Measurements from ENCODE around the gene ZNF735.
"Not testable (repeated sequence)": the region's sequence is repeated elsewhere in the genome, so short reads cannot be mapped to it uniquely, and the experiment has no call there.

The ZNF735 gene

GRCh38 chr7:64187408-64187807 is 19.6 kb upstream of the ZNF735 start:
- Histone ChIP-seq H3K4me1 (ENCODE audit: control insufficient read depth in 2 of 2, insufficient read depth in 2 of 2, low read length in 2 of 2) (no peaks in the 10 kb centered on the region), H3K27me3 (ENCODE audit: control insufficient read depth in 2 of 2, insufficient read depth in 2 of 2, low read length in 2 of 2) (no peaks in the 10 kb centered on the region), H3K36me3 (ENCODE audit: control insufficient read depth in 2 of 2, insufficient read depth in 2 of 2, low read length in 2 of 2) (no peaks in the 10 kb centered on the region), H3K9ac (ENCODE audit: low read depth in 1 of 2, low read length in 2 of 2) (no peak overlapping the region), H3K27ac (ENCODE audit: low read depth in 2 of 2, low read length in 2 of 2) (no peak overlapping the region), H3K4me3 (ENCODE audit: low read length in 2 of 2) (no peak overlapping the region), H3K9me3 (ENCODE audit: control insufficient read depth in 2 of 2, low read length in 2 of 2) (peaks cover 0 to 2% of the 10 kb centered on the region in 2 donors)

- H3K36me3 ChIP-seq (ENCODE audit: control insufficient read depth in 2 of 2, insufficient read depth in 2 of 2, low read length in 2 of 2): no peaks in the 10 kb centered on the region
- peaks cover 0 to 2% of the 10 kb centered on the region in 2 donors for H3K9me3 ChIP-seq (ENCODE audit: control insufficient read depth in 2 of 2, low read length in 2 of 2)
- H3K4me1 ChIP-seq (ENCODE audit: control insufficient read depth in 2 of 2, insufficient read depth in 2 of 2, low read length in 2 of 2): no peaks in the 10 kb centered on the region
- no peaks in the 10 kb centered on the region for H3K27me3 ChIP-seq (ENCODE audit: control insufficient read depth in 2 of 2, insufficient read depth in 2 of 2, low read length in 2 of 2)
- H3K4me3 ChIP-seq (ENCODE audit: low read length in 2 of 2): no peak overlapping the region
- H3K9ac ChIP-seq (ENCODE audit: low read depth in 1 of 2, low read length in 2 of 2): no peak overlapping the region
- no peak overlapping the region for H3K27ac ChIP-seq (ENCODE audit: low read depth in 2 of 2, low read length in 2 of 2)
Measured at GRCh38 chr7:64192148-64192704, 14.8 kb upstream of the ZNF735 start.

GRCh38 chr7:64192775-64193174 is 14.2 kb upstream of the ZNF735 start:
- no peak overlapping the region for H3K9ac ChIP-seq (ENCODE audit: low read depth in 1 of 2, low read length in 2 of 2)
- no peak overlapping the region for H3K4me3 ChIP-seq (ENCODE audit: low read length in 2 of 2)
- no peaks in the 10 kb centered on the region for H3K4me1 ChIP-seq (ENCODE audit: control insufficient read depth in 2 of 2, insufficient read depth in 2 of 2, low read length in 2 of 2)
- no peaks in the 10 kb centered on the region for H3K27me3 ChIP-seq (ENCODE audit: control insufficient read depth in 2 of 2, insufficient read depth in 2 of 2, low read length in 2 of 2)
- no peak overlapping the region for H3K27ac ChIP-seq (ENCODE audit: low read depth in 2 of 2, low read length in 2 of 2)
- peaks cover 0 to 2% of the 10 kb centered on the region in 2 donors for H3K9me3 ChIP-seq (ENCODE audit: control insufficient read depth in 2 of 2, low read length in 2 of 2)
- H3K36me3 ChIP-seq (ENCODE audit: control insufficient read depth in 2 of 2, insufficient read depth in 2 of 2, low read length in 2 of 2): no peaks in the 10 kb centered on the region

- not testable (repeated sequence) for H3K9ac ChIP-seq (ENCODE audit: low read depth in 1 of 2, low read length in 2 of 2); H3K36me3 ChIP-seq (ENCODE audit: control insufficient read depth in 2 of 2, insufficient read depth in 2 of 2, low read length in 2 of 2); H3K27me3 ChIP-seq (ENCODE audit: control insufficient read depth in 2 of 2, insufficient read depth in 2 of 2, low read length in 2 of 2); H3K9me3 ChIP-seq (ENCODE audit: control insufficient read depth in 2 of 2, low read length in 2 of 2); H3K4me1 ChIP-seq (ENCODE audit: control insufficient read depth in 2 of 2, insufficient read depth in 2 of 2, low read length in 2 of 2); H3K27ac ChIP-seq (ENCODE audit: low read depth in 2 of 2, low read length in 2 of 2); H3K4me3 ChIP-seq (ENCODE audit: low read length in 2 of 2)
Measured at GRCh38 chr7:64219710-64220298, 12.8 kb downstream of the ZNF735 start.

GRCh38 chr7:64223366-64223765 is 16.4 kb downstream of the ZNF735 start:
- Histone ChIP-seq H3K4me1 (ENCODE audit: control insufficient read depth in 2 of 2, insufficient read depth in 2 of 2, low read length in 2 of 2) (no peaks in the 10 kb centered on the region), H3K27me3 (ENCODE audit: control insufficient read depth in 2 of 2, insufficient read depth in 2 of 2, low read length in 2 of 2) (no peaks in the 10 kb centered on the region)

GRCh38 chr7:64228174-64228573 is 21.2 kb downstream of the ZNF735 start, which contains the start of gene ZNF679:
TSS of gene ZNF679 (plus strand) at chr7:64228474. CDS start at chr7:64249118, 20,644 bp downstream.
- not testable (repeated sequence) for H3K36me3 ChIP-seq (ENCODE audit: control insufficient read depth in 2 of 2, insufficient read depth in 2 of 2, low read length in 2 of 2); H3K4me3 ChIP-seq (ENCODE audit: low read length in 2 of 2); H3K9ac ChIP-seq (ENCODE audit: low read depth in 1 of 2, low read length in 2 of 2); H3K4me1 ChIP-seq (ENCODE audit: control insufficient read depth in 2 of 2, insufficient read depth in 2 of 2, low read length in 2 of 2); H3K27ac ChIP-seq (ENCODE audit: low read depth in 2 of 2, low read length in 2 of 2); H3K27me3 ChIP-seq (ENCODE audit: control insufficient read depth in 2 of 2, insufficient read depth in 2 of 2, low read length in 2 of 2); H3K9me3 ChIP-seq (ENCODE audit: control insufficient read depth in 2 of 2, low read length in 2 of 2)

More at GRCh38 chr7:64223366-64223765, 16.4 kb downstream of the ZNF735 start:
- Histone ChIP-seq H3K9ac (ENCODE audit: low read depth in 1 of 2, low read length in 2 of 2) (no peak overlapping the region), H3K4me3 (ENCODE audit: low read length in 2 of 2) (no peak overlapping the region), H3K27ac (ENCODE audit: low read depth in 2 of 2, low read length in 2 of 2) (no peak overlapping the region), H3K36me3 (ENCODE audit: control insufficient read depth in 2 of 2, insufficient read depth in 2 of 2, low read length in 2 of 2) (no peaks in the 10 kb centered on the region), H3K9me3 (ENCODE audit: control insufficient read depth in 2 of 2, low read length in 2 of 2) (peaks cover 2% of the 10 kb centered on the region in 2 donors)

GRCh38 chr7:64266341-64266919 is 59.4 kb downstream of the ZNF735 start:
- Histone ChIP-seq H3K27ac (ENCODE audit: low read depth in 2 of 2, low read length in 2 of 2) (no peak overlapping the region), H3K9ac (ENCODE audit: low read depth in 1 of 2, low read length in 2 of 2) (no peak overlapping the region), H3K9me3 (ENCODE audit: control insufficient read depth in 2 of 2, low read length in 2 of 2) (peaks cover 3 to 11% of the 10 kb centered on the region in 2 donors), H3K27me3 (ENCODE audit: control insufficient read depth in 2 of 2, insufficient read depth in 2 of 2, low read length in 2 of 2) (no peaks in the 10 kb centered on the region), H3K4me1 (ENCODE audit: control insufficient read depth in 2 of 2, insufficient read depth in 2 of 2, low read length in 2 of 2) (no peaks in the 10 kb centered on the region), H3K4me3 (ENCODE audit: low read length in 2 of 2) (no peak overlapping the region), H3K36me3 (ENCODE audit: control insufficient read depth in 2 of 2, insufficient read depth in 2 of 2, low read length in 2 of 2) (no peaks in the 10 kb centered on the region)
